Stimulated activated CD8-positive, alpha-beta memory T cell treated with anti-CD3 and anti-CD28 coated beads, Interleukin-7, amount 100 ng/mL, for 24 hours (primary cell): ENCODE measurements around the gene CASTOR1.

Experiments used
- DNase-seq: peaks from one replicate; pipeline ENCODE4 v3.0.0-alpha.2; 2020; ENCODE audit warnings: low read depth

Gene CASTOR1

DNA sequence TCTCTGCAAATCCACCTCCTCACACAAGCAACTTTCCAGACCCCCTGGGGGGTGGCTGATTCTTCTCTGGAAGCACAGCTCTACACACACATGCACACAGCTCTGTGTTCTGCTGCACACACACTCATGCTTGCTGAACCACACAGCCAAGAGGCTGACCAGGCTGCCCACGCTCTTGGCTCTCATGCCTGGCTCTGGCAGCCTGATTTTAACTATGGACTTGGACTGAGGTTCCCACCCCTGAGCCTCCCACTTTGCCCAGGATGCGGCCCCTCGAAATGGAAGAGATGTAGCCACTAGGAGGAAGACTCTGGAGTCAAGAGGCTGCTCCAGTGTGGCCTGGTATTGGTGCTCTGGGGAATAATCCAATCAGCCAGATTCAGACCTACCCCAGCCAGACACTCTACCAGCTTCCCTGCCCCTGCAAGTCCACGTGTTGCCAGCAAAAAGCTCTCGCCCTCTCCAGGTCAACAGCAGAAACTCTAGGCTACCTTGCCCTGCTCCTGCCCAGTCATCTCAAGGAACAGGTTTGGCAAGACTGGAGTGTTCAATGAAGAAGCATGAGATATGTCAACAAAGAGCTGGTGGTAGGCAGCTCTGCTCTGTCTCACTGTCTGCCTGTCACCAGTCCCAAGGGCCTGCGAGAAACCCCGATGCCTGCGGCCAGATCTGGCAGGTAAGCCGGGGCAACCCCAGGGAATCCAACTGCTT lies 8.8 kb upstream of the CASTOR1 start:
- DNase-seq, result no peak

DNA sequence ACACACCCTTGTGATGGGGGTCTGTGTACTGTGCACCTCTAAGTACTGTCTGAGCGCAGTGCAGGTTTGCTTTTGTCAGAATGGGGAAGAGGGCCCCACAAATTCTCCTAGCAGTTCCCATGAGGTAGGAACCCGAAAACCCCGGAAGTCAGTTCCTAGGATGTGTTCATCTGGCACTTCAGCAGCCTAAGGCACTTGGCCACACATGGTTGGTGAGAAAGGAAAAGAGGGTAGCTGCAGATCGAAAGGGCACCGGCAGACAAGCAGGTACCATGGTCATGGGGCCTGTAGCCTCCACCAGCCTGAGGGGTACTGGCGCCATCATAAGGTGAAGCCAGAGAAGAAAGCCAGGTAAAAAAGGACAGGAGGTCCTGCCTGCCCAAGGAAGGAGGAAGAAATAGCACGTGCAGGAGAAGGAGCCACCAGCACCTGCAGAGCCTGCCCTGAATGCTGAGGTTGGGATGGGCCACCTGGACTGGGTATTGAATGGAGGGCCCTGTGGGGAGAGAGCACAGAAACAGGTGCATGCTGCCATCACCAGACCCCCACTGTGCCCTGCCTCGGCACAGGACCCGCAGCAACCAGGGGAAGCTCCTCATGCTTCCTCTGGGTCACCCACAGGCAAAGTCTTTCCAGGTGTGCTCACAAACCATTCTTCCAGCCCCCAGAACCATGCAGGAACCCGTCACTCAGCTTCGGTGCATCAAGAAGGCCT lies 8.1 kb upstream of the CASTOR1 start:
- DNase-seq, result no peak

DNA sequence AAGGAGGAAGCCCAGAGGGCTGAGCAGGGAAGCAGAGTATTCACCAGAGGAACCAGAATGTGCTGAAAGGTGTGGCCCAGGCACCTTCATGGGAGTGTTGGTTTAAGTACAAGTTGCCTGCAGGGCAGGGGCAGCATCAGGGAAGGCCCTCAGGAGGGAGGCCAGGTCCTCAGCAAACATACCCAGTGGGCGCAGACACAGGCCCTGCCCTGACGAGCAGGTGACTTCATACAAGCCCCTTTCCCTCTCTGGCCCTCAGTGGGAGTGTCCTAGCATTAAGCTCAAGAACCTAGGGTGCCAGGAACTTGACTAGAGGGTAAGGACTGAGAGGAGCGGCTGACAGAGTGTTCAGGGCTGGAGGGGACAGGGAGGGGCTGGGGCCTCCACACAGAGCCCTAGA lies 7.5 kb upstream of the CASTOR1 start:
- no peak for DNase-seq

DNA sequence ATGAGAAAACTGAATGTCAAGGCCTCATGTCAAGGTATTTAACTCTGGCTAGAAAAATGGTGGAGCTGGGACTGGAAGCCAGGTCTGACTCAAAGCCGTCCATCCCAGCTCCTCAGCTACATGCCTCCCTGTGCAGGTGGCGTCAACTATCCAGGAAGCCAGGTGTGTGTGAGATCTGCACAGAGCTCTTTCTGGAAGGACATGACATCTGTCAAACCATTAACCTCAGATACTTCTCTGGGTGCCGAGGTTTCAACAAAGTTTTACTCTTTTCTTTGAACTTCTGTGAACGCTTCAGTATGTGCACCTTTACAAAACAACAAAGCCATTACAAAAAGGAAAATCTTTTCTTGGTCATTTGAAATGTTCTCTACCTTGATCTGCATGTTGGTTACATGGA lies 7.0 kb upstream of the CASTOR1 start:
- DNase-seq, result no peak

DNA sequence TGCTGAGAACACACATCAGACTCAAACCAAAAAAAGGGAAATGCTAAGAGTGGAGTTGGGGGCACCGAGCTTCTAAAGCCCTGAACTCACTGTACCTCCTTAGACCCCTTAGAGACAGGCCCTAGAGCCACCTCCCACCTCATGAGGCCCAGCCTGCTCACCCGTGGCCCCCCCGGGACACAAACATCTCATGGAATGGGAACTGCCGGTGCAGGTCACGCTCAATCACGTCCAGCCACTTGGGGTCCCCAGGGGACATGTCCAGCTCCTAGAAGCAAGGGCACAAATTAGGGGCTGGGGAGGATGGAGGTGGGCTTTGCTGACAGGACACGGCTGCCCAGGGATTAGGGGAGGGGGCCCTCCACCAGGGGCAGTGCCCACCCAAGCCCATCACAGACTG lies 6.3 kb upstream of the CASTOR1 start:
- DNase-seq, result no peak

DNA sequence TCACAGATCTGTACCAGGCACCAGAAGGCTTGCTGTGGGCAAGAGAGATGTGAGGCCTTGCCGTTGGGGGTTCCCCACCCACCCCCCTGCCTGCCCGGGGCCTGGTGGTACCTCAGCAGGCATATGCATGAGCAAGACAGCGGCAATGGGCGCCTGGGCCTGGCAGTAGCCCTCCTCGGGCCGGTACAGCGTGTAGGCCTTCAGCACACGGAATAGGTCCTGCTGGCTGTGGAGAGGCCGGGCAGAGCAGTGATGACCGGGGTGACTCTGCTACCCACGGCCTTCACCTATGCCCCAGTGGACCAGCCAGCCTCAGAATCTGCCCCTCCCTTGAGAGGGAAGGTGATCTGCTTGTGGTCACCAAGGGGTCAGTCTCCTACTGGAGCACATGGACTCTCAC lies 5.5 kb upstream of the CASTOR1 start:
- DNase-seq, result no peak

GRCh38 chr22:30294066-30294465 lies 4.8 kb upstream of the CASTOR1 start:
- no peak for DNase-seq

DNA sequence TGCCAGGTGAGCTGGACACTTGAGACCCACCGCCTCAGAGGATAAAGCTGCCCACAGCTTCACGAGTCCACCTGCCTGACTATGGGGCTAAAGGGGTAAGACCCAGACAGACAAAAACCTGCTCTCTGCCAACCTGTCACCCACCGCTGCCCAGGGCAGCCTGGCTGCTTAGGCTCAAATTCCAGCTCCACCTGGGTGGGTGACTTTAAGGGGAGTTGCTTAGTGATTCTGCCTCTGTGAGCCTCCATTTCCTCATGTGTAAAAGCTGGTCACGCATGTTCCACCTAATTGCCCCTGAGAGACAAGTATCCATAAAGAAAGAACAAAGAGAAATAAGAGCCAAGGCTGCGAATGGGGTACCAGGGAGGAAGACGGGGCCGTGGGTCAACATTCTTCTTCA lies 3.7 kb upstream of the CASTOR1 start:
- DNase-seq, result no peak

GRCh38 chr22:30292069-30292970 lies 3.0 kb upstream of the CASTOR1 start:
- no peak for DNase-seq

GRCh38 chr22:30291058-30291892 lies 2.0 kb upstream of the CASTOR1 start:
- DNase-seq, result no peak

DNA sequence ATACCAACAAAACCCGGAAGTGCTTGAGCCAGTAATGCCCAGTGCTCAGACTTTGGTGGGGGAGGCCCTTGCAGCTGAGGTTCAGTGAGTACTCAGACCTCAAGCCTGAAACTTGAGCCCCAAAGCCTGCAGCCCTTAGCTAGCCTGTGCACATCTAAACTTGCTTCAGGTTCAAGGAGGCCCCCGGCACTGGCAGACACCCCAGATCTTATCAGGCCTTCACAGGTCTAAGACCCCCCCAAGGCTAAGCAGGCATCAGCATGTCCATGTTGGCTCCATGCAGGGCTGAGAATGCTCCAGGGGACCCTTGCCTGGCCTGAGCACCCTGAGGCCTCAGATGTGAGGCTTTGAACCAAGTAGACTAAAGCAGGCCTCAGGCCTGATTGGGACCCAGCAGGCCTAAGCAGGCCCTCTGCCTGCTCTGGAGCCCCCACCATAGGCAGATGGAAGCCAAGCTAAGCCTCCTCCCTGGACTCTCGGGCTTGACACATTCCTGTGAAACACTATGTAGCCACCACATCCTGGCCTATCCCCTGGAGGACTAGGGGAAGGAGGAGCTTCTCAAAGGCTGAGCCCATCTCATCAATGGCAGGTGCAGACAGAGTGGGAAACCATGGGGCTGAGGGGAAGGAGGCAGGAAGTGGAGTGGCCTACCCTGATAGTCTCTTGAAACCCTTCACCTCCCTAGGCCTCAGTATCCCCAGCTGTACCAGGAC lies 1.2 kb upstream of the CASTOR1 start:
- DNase-seq, result no peak

- no peak for DNase-seq
These were observed 642 bp upstream of the CASTOR1 start for GRCh38 chr22:30289980-30290313.

DNA sequence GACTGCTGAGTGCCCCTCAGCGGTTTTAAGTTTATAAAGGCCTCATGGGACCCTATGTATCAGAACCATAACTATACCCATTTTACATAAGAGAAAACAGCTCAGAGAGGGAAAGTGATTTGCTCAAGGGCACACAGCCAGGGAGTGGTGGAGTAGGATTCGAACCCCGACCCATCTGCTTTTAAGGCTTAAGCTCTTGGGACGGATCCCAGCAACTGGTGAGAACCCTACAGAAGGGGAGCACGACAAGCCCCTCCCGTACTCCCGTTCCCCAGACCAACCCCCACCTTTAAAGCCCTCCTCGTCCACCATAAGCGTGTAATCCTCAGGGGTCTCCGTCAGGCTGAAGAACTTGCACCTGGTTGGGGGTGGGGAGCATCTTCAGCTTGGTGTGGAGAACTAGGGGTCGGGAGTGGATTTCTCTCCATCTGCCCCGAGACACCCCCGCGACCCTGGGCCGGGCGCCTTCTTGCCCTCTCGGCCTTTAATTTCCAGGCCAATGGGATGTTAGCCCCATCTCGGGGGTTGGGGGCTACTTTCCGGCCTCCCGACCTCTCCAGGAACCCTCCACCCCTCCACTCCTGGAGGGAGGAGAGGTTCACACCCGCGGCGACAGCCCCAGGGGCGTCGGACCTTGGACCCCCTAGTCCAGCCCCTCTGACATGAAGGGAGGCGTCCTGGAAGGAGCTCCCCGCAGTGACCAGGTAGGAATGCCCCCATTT lies 725 bp downstream of the CASTOR1 start:
- no peak for DNase-seq

GRCh38 chr22:30287648-30288418 lies 1.5 kb downstream of the CASTOR1 start:
- peak; percentile 78 for DNase-seq

GRCh38 chr22:30286813-30287647 lies 2.3 kb downstream of the CASTOR1 start:
- peak; percentile 84 for DNase-seq

- DNase-seq, result no peak
These were observed 3.0 kb downstream of the CASTOR1 start for GRCh38 chr22:30286331-30286730.

DNA sequence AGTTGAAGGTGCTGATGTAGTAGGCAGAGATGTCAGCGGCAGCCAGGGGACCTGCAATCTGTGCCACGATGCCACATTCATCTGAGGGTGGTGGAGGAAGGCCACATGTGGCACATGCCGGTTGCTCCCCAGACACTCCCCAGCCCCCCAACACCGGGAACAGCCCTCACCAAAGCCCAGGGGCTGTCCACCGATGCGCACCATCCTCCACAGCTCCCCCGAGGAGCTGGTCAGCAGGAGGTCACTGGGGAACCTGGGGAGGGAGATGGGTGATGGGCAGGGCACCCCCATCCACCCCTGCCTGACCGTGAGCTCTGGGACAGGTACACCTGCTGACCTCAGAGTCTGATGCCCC lies 3.5 kb downstream of the CASTOR1 start:
- no peak for DNase-seq

GRCh38 chr22:30285176-30285845 lies 4.0 kb downstream of the CASTOR1 start:
- DNase-seq, result no peak

- DNase-seq, result no peak
These were observed 4.6 kb downstream of the CASTOR1 start for GRCh38 chr22:30284666-30285065.
